ENCODE data around the gene CTDNEP1.
A peak's percentile ranks its signal among the peaks of the same experiment; 100 is the strongest.
"Not testable (repeated sequence)": the region's sequence is repeated elsewhere in the genome, so short reads cannot be mapped to it uniquely, and the experiment has no call there.

CTDNEP1 gene

GRCh38 chr17:7243838-7244237 is 7.7 kb downstream of the CTDNEP1 start:
- DNase-seq, result not testable (repeated sequence)

- DNase-seq, result no peak
These were observed 8.1 kb downstream of the CTDNEP1 start for GRCh38 chr17:7243453-7243729.

- peak; percentile 87 for DNase-seq
These were observed 8.6 kb downstream of the CTDNEP1 start for GRCh38 chr17:7242717-7243452.

GRCh38 chr17:7241783-7242716 is 9.5 kb downstream of the CTDNEP1 start, which contains the start of gene GABARAP:
GABARAP (minus strand) TSS chr17:7242449; CDS start chr17:7242330, 119 bp downstream.
- DNase-seq, result peak; percentile 86

GRCh38 chr17:7241090-7241733 is 10.3 kb downstream of the CTDNEP1 start:
- no peak for DNase-seq

- DNase-seq, result no peak
These were observed 11.2 kb downstream of the CTDNEP1 start for GRCh38 chr17:7240375-7240774.

- DNase-seq, result peak; percentile 98
These were observed 12.2 kb downstream of the CTDNEP1 start, which contains the start of gene PHF23 for GRCh38 chr17:7239091-7240027. PHF23 (minus strand) TSS chr17:7239457; CDS start chr17:7239279, 178 bp downstream.

GRCh38 chr17:7238420-7239090 is 13.0 kb downstream of the CTDNEP1 start:
- DNase-seq, result no peak

GRCh38 chr17:7237761-7238419 is 13.6 kb downstream of the CTDNEP1 start:
- DNase-seq, result peak; percentile 66

- no peak for DNase-seq
These were observed 14.2 kb downstream of the CTDNEP1 start for GRCh38 chr17:7237266-7237760.

GRCh38 chr17:7236808-7237207 is 14.7 kb downstream of the CTDNEP1 start:
- no peak for DNase-seq

GRCh38 chr17:7235693-7236665 is 15.6 kb downstream of the CTDNEP1 start:
- no peak for DNase-seq

- peak; percentile 90 for DNase-seq
These were observed 17.2 kb downstream of the CTDNEP1 start, which contains the start of gene DVL2 for GRCh38 chr17:7234083-7234951. DVL2 (minus strand) TSS chr17:7234517; CDS start chr17:7234262, 255 bp downstream.

- no peak for DNase-seq
These were observed 17.8 kb downstream of the CTDNEP1 start for GRCh38 chr17:7233701-7234082.

GRCh38 chr17:7232114-7232513 is 19.4 kb downstream of the CTDNEP1 start:
- DNase-seq, result no peak

- DNase-seq, result no peak
These were observed 22.0 kb downstream of the CTDNEP1 start for GRCh38 chr17:7229504-7229903.

GRCh38 chr17:7228920-7229319 is 22.6 kb downstream of the CTDNEP1 start:
- no peak for DNase-seq

All from T1000 (cell line).